Measurements from ENCODE around the gene PIRT. TPM values are rescaled to one million over a fixed set of nuclear protein-coding genes. Genes with fewer than 3 reads are reported as not detected.

PIRT gene
- polyA plus RNA-seq, 1 donor (not counting 4 experiments of a cell fraction or from before 2014, with no cell fraction given) = not detected

DNA sequence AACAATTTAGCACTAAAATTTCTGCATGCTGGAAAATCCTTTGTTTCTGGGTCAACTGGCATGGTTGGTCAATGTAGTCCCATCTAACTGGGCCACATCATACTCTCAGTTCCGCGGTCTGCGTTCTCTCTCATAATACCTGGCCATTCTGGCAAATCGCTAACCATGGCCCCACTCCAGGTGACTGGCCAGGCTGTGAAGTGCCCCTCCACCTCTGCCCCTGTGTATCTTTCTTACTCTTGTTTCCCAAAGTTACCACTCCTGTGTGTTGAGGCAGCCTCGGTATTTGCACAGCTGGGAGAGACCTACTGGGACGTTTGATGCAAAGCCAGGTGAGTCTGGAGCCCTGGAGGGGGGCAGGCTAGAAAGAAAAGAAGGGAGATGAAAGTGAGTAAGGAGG is 32.0 kb downstream of the PIRT start:
- FAIRE-seq (no peak), DNase-seq (ENCODE audit: low read depth, low spot score) (no peak)
- Histone ChIP-seq H2AFZ (ENCODE audit: control insufficient read depth, low read length) (no peak overlapping the region), H3K9me1 (ENCODE audit: control insufficient read depth, extremely low read depth, insufficient read depth, low read length) (no peaks in the 10 kb centered on the region), H3K36me3 (ENCODE audit: control insufficient read depth in 2 of 2, extremely low read depth in 1 of 2, insufficient read depth in 2 of 2, low read length in 2 of 2) (no peaks in the 10 kb centered on the region), H3K4me3 (ENCODE audit: control insufficient read depth in 2 of 3, extremely low read depth in 1 of 3, insufficient read depth in 2 of 3, low read depth in 1 of 3, low read length in 3 of 3) (no peak overlapping the region), H4K20me1 (ENCODE audit: control insufficient read depth, extremely low read depth, insufficient read depth, low read length) (no peaks in the 10 kb centered on the region), H3K4me1 (ENCODE audit: control insufficient read depth, extremely low read depth, insufficient read depth, low read length) (peaks cover 9% of the 10 kb centered on the region), H3K9ac (ENCODE audit: control insufficient read depth, extremely low read depth, insufficient read depth, low read length) (no peak overlapping the region), H3K4me2 (ENCODE audit: control insufficient read depth, extremely low read depth, insufficient read depth, low read depth, low read length) (no peak overlapping the region), H3K27ac (ENCODE audit: control insufficient read depth, insufficient read depth, low read length) (no peak overlapping the region), H3K27me3 (ENCODE audit: control insufficient read depth, extremely low read depth, insufficient read depth, low read length) (no peaks in the 10 kb centered on the region), H3K9me3 (ENCODE audit: control insufficient read depth, low read depth, low read length) (no peaks in the 10 kb centered on the region), H3K79me2 (ENCODE audit: control insufficient read depth, insufficient read depth, low read length) (no peaks in the 10 kb centered on the region)
- no peak for TF ChIP-seq EZH2 (IDR thresholded peaks at IDR 0.05; ENCODE audit: low read length)
- TF ChIP-seq, protein P1, sequence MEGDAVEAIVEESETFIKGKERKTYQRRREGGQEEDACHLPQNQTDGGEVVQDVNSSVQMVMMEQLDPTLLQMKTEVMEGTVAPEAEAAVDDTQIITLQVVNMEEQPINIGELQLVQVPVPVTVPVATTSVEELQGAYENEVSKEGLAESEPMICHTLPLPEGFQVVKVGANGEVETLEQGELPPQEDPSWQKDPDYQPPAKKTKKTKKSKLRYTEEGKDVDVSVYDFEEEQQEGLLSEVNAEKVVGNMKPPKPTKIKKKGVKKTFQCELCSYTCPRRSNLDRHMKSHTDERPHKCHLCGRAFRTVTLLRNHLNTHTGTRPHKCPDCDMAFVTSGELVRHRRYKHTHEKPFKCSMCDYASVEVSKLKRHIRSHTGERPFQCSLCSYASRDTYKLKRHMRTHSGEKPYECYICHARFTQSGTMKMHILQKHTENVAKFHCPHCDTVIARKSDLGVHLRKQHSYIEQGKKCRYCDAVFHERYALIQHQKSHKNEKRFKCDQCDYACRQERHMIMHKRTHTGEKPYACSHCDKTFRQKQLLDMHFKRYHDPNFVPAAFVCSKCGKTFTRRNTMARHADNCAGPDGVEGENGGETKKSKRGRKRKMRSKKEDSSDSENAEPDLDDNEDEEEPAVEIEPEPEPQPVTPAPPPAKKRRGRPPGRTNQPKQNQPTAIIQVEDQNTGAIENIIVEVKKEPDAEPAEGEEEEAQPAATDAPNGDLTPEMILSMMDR (optimal IDR thresholded peaks at IDR 0.05 in 1 of 3, IDR thresholded peaks at IDR 0.05 in 1 of 3, conservative IDR thresholded peaks at IDR 0.05 in 1 of 3; ENCODE audit: extremely low read depth in 1 of 3, insufficient read depth in 2 of 3, low read length in 3 of 3) = no peak
- dilution Hi-C loops (cut with MboI; ENCODE audit: extremely low pct_ligation_motif_present, low sequenced_read_pairs) = no loop called here

GRCh38 chr17:10804546-10804945 is 33.3 kb downstream of the PIRT start:
- no peak for DNase-seq (ENCODE audit: low read depth, low spot score)
- no peaks in the 10 kb centered on the region for H3K9me3 ChIP-seq (ENCODE audit: control insufficient read depth, low read depth, low read length)
- FAIRE-seq = no peak
- H3K9me1 ChIP-seq (ENCODE audit: control insufficient read depth, extremely low read depth, insufficient read depth, low read length) = no peaks in the 10 kb centered on the region
- no peak overlapping the region for H2AFZ ChIP-seq (ENCODE audit: control insufficient read depth, low read length)
- dilution Hi-C loops (cut with MboI; ENCODE audit: extremely low pct_ligation_motif_present, low sequenced_read_pairs) = no loop called here
- H3K36me3 ChIP-seq (ENCODE audit: control insufficient read depth in 2 of 2, extremely low read depth in 1 of 2, insufficient read depth in 2 of 2, low read length in 2 of 2) = no peaks in the 10 kb centered on the region
- no peak for TF ChIP-seq EZH2 (IDR thresholded peaks at IDR 0.05; ENCODE audit: low read length)
- TF ChIP-seq, protein P1 (optimal IDR thresholded peaks at IDR 0.05 in 1 of 3, IDR thresholded peaks at IDR 0.05 in 1 of 3, conservative IDR thresholded peaks at IDR 0.05 in 1 of 3; ENCODE audit: extremely low read depth in 1 of 3, insufficient read depth in 2 of 3, low read length in 3 of 3) = no peak
- no peaks in the 10 kb centered on the region for H4K20me1 ChIP-seq (ENCODE audit: control insufficient read depth, extremely low read depth, insufficient read depth, low read length)
- H3K27ac ChIP-seq (ENCODE audit: control insufficient read depth, insufficient read depth, low read length) = no peak overlapping the region
- no peaks in the 10 kb centered on the region for H3K79me2 ChIP-seq (ENCODE audit: control insufficient read depth, insufficient read depth, low read length)
- no peak overlapping the region for H3K9ac ChIP-seq (ENCODE audit: control insufficient read depth, extremely low read depth, insufficient read depth, low read length)
- H3K27me3 ChIP-seq (ENCODE audit: control insufficient read depth, extremely low read depth, insufficient read depth, low read length) = no peaks in the 10 kb centered on the region
- H3K4me1 ChIP-seq (ENCODE audit: control insufficient read depth, extremely low read depth, insufficient read depth, low read length) = peaks cover 20% of the 10 kb centered on the region
- H3K4me3 ChIP-seq (ENCODE audit: control insufficient read depth in 2 of 3, extremely low read depth in 1 of 3, insufficient read depth in 2 of 3, low read depth in 1 of 3, low read length in 3 of 3) = no peak overlapping the region
- no peak overlapping the region for H3K4me2 ChIP-seq (ENCODE audit: control insufficient read depth, extremely low read depth, insufficient read depth, low read depth, low read length)

All from keratinocyte (primary cell).